ENCODE measurements around the gene ETNK1.

Gene ETNK1

DNA sequence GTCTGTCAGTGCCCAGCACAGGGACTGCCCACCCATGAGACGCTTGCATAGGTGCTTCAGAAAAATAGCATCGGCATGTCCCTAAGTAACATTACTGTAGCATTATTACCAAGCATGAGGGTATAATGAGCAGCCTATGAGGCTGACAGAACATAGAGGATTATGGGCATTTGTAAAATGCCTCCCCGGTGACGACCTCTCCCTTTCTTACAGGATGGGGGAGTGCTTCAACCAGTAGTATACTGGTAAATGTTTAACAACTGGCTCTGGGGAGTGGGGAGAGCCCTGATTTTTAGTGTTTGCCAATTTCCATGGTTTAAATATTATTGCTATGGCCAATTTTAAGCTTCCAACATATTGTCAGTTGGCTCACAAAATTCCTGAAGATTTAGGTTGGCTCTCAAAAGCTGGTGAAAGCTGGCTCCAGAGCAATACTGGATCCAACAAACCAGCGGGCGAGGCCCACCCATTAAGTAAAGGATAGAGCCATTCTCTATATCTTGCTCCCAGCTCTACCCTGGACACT is 104.5 kb downstream of the ETNK1 start:
- peak overlapping the region in 12 of 21 experiments; percentile 5 to 75 (median 44) for H3K27ac ChIP-seq
- no peak overlapping the region for H3K4me3 ChIP-seq

DNA sequence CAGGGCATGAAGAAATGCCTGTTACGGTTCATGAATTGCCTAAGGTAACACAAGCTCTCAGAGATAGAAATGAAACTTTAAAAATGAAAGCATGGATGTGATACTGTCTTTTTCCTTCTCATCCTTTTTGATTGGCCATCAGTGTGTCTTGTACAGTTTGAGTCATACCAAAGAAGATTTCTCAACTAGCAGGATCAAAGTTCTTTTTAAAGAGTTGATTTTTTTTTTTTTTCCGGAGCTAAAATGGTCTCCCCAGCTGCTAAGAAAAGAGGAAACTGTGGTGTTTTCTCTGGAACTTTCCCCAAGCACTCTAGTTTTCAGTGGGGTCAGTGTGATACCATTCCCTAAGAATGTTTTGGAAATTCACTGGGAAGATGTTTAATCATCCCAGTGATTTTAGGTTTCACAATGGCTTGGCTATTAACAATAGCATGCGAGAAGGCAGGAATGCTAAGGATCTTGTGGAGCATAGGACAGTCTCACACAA is 105.0 kb downstream of the ETNK1 start:
- peak overlapping the region in 11 of 21 experiments; percentile 5 to 75 (median 46) for H3K27ac ChIP-seq
- no peak overlapping the region for H3K4me3 ChIP-seq

DNA sequence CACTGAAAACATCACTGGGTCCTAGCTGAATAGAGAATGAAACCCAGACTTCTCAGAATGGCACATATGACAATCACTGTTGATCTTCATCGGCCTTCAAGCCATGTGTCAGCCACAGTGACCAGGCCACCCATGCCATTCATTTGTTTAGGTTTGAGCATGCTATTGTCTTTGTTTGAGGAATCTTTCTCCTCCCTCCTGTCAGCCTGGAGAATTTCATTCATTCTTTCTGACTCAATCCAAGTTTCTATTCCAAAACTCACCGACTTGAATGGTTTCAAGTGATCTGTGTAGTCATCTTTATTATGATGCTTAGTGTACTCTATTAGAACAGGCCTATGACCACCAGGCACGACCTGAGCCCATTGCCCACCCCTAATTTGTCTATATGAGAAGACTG is 106.3 kb downstream of the ETNK1 start:
- H3K4me3 ChIP-seq = no peak overlapping the region
- H3K27ac ChIP-seq = no peak overlapping the region

DNA sequence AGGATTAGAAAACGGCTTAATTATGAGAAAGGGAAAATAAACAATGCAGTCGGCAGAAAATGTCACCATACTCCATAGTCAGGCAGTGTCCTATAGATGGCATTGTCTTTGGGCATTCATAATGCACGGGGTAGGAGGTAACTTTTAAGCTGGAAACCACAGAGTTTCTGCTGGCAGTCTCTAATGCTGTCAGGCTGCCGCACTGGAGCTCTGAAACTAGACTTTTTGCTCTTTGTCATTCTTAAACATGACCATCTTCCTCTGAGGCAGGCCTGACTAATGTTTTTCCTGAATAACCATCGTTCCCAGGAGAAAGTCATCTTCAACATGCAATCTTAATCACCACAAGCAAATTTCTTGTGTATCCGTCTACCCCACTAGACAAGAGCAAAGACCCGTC is 108.8 kb downstream of the ETNK1 start:
- Histone ChIP-seq H3K27ac (no peak overlapping the region), H3K4me3 (no peak overlapping the region)

DNA sequence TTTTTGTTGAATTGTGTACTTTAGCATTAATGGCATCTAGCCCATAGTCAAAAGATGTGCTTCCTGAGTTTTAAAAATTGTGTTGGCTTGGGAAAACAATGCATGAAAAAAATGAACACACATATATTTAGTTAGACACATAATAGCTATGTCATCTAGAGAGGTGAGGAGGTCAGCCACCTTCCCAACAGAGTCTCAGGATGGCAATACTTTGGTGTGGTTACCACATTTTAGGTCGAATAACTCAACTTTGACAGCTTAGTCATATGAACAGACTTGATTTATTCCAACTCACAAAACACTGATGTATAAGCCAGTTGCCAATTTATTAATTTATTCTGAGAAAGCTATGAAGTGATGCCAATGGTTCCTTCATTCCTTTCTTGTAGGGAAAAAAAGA is 114.0 kb downstream of the ETNK1 start:
- H3K27ac ChIP-seq = no peak overlapping the region
- H3K4me3 ChIP-seq = no peak overlapping the region
